ENCODE data around the gene KCNJ3.

KCNJ3 gene

GRCh38 chr2:154696810-154697417 lies 1.6 kb upstream of the KCNJ3 start:
- no peak overlapping the region for H3K27ac ChIP-seq (ENCODE audit: low read length)
- H4K20me1 ChIP-seq (ENCODE audit: insufficient read depth, low read length), result no peaks in the 10 kb centered on the region
- TF ChIP-seq EZH2 (IDR thresholded peaks at IDR 0.05; ENCODE audit: borderline replicate concordance, low read depth, low read length, severe bottlenecking) (no peak), CTCF (IDR thresholded peaks at IDR 0.05; ENCODE audit: borderline replicate concordance, extremely low read depth, low read length, poor library complexity, severe bottlenecking) (no peak)
- no peaks in the 10 kb centered on the region for H3K4me1 ChIP-seq (ENCODE audit: insufficient read depth, low read length)
- no peak overlapping the region for H3K4me3 ChIP-seq (ENCODE audit: low read depth in 1 of 2, low read length in 2 of 2)
- no peaks in the 10 kb centered on the region for H3K36me3 ChIP-seq (ENCODE audit: insufficient read depth, low read length)
- ATAC-seq (ENCODE audit: insufficient read depth, low read depth) (no peak), DNase-seq (no peak)
- H3K9me3 ChIP-seq (ENCODE audit: insufficient read depth, low read length, severe bottlenecking), result peaks cover 3% of the 10 kb centered on the region
- no peak overlapping the region for H2AFZ ChIP-seq (ENCODE audit: low read depth, low read length)
- H3K79me2 ChIP-seq (ENCODE audit: insufficient read depth, low read length), result no peaks in the 10 kb centered on the region
- H3K27me3 ChIP-seq (ENCODE audit: insufficient read depth, low read length, poor library complexity), result no peaks in the 10 kb centered on the region
- H3K9ac ChIP-seq (ENCODE audit: low read depth, low read length), result no peak overlapping the region
- H3K4me2 ChIP-seq (ENCODE audit: insufficient read depth, low read length), result no peak overlapping the region

DNA sequence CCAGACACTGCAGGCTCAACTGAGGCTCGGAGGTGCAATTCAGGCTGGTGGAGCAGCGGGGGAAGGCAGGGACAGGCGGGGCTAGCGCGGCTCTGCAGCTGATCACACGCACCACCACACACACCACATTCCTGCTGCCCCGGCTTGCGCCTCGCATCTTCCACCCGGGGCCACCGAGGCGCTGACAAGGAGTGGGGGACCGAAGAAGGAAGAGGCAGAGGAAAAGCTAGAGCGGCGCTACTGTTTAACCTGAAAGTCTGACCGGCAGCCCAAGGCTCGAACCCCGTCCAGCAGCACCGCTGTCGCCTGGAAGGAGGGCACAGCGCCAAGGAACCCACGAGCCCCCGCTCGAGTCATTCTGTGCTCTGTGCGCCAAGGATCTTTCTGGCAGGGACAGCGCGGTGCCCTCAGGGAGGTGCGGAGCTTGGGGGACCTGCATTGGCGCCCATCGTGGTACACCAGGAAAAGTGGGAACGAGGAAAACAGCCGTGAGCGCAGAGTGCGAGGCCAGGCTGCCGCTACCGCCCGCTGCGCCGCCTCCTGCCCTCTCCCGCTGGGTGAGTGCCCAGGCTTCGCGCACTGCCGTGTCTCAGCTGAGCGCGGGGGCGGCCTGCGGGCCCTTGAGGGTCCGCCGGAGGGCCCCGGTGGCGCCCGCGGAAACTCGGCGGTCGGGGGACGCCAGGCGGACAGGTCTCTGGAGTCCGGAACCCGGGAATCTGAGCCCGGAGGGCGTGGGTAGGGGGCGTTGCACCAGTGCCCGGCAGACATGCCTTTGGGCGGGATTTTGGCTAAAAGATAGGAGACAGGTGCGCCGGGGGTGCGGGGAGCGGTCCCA lies 860 bp upstream of the KCNJ3 start:
- H3K27me3 ChIP-seq (ENCODE audit: insufficient read depth, low read length, poor library complexity), result no peaks in the 10 kb centered on the region
- no peak overlapping the region for H2AFZ ChIP-seq (ENCODE audit: low read depth, low read length)
- no peaks in the 10 kb centered on the region for H3K4me1 ChIP-seq (ENCODE audit: insufficient read depth, low read length)
- no peaks in the 10 kb centered on the region for H3K36me3 ChIP-seq (ENCODE audit: insufficient read depth, low read length)
- DNase-seq (no peak), ATAC-seq (ENCODE audit: insufficient read depth, low read depth) (no peak)
- H3K9me3 ChIP-seq (ENCODE audit: insufficient read depth, low read length, severe bottlenecking), result peaks cover 3% of the 10 kb centered on the region
- no peak overlapping the region for H3K27ac ChIP-seq (ENCODE audit: low read length)
- H4K20me1 ChIP-seq (ENCODE audit: insufficient read depth, low read length), result no peaks in the 10 kb centered on the region
- no peaks in the 10 kb centered on the region for H3K79me2 ChIP-seq (ENCODE audit: insufficient read depth, low read length)
- H3K9ac ChIP-seq (ENCODE audit: low read depth, low read length), result no peak overlapping the region
- H3K4me3 ChIP-seq (ENCODE audit: low read depth in 1 of 2, low read length in 2 of 2), result no peak overlapping the region
- no peak for TF ChIP-seq CTCF (IDR thresholded peaks at IDR 0.05; ENCODE audit: borderline replicate concordance, extremely low read depth, low read length, poor library complexity, severe bottlenecking)
- no peak for TF ChIP-seq EZH2 (IDR thresholded peaks at IDR 0.05; ENCODE audit: borderline replicate concordance, low read depth, low read length, severe bottlenecking)
- no peak overlapping the region for H3K4me2 ChIP-seq (ENCODE audit: insufficient read depth, low read length)

DNA sequence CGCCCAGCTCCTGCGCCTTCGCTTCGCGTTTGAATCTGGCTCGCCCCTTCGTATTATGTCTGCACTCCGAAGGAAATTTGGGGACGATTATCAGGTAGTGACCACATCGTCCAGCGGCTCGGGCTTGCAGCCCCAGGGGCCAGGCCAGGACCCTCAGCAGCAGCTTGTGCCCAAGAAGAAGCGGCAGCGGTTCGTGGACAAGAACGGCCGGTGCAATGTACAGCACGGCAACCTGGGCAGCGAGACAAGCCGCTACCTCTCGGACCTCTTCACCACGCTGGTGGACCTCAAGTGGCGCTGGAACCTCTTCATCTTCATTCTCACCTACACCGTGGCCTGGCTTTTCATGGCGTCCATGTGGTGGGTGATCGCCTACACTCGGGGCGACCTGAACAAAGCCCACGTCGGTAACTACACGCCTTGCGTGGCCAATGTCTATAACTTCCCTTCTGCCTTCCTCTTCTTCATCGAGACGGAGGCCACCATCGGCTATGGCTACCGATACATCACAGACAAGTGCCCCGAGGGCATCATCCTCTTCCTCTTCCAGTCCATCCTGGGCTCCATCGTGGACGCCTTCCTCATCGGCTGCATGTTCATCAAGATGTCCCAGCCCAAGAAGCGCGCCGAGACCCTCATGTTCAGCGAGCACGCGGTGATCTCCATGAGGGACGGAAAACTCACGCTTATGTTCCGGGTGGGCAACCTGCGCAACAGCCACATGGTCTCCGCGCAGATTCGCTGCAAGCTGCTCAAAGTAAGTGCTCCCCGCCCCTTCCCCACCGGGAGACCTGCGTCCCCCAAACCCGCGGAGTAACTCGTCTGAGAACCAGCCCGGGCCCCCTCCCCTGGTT lies 453 bp downstream of the KCNJ3 start:
- Histone ChIP-seq H3K79me2 (ENCODE audit: insufficient read depth, low read length) (no peaks in the 10 kb centered on the region), H3K9me3 (ENCODE audit: insufficient read depth, low read length, severe bottlenecking) (peaks cover 3% of the 10 kb centered on the region), H3K4me1 (ENCODE audit: insufficient read depth, low read length) (no peaks in the 10 kb centered on the region), H3K27me3 (ENCODE audit: insufficient read depth, low read length, poor library complexity) (no peaks in the 10 kb centered on the region), H3K27ac (ENCODE audit: low read length) (no peak overlapping the region), H3K36me3 (ENCODE audit: insufficient read depth, low read length) (no peaks in the 10 kb centered on the region), H3K4me3 (ENCODE audit: low read depth in 1 of 2, low read length in 2 of 2) (no peak overlapping the region), H2AFZ (ENCODE audit: low read depth, low read length) (no peak overlapping the region), H3K9ac (ENCODE audit: low read depth, low read length) (no peak overlapping the region), H3K4me2 (ENCODE audit: insufficient read depth, low read length) (no peak overlapping the region), H4K20me1 (ENCODE audit: insufficient read depth, low read length) (no peaks in the 10 kb centered on the region)
- no peak for TF ChIP-seq EZH2 (IDR thresholded peaks at IDR 0.05; ENCODE audit: borderline replicate concordance, low read depth, low read length, severe bottlenecking)
- TF ChIP-seq CTCF (IDR thresholded peaks at IDR 0.05; ENCODE audit: borderline replicate concordance, extremely low read depth, low read length, poor library complexity, severe bottlenecking), result no peak
- ATAC-seq (ENCODE audit: insufficient read depth, low read depth) (no peak), DNase-seq (no peak)
